ENCODE data around the gene TBC1D4.

The TBC1D4 gene

GRCh38 chr13:75482070-75482819 lies at the start of gene TBC1D4:
Gene TBC1D4 (minus strand): TSS chr13:75482169. CDS start chr13:75481767, 402 bp downstream.
- peak; percentile 65 for DNase-seq

GRCh38 chr13:75530549-75530961 lies 48.6 kb upstream of the TBC1D4 start:
- no peak for DNase-seq

- DNase-seq = no peak
These were observed 40.0 kb upstream of the TBC1D4 start for GRCh38 chr13:75521956-75522355.

- no peak for DNase-seq
These were observed 36.6 kb upstream of the TBC1D4 start for GRCh38 chr13:75518439-75519088.

GRCh38 chr13:75514080-75514995 lies 32.4 kb upstream of the TBC1D4 start:
- no peak for DNase-seq

GRCh38 chr13:75513271-75513670 lies 31.3 kb upstream of the TBC1D4 start:
- DNase-seq = no peak

- no peak for DNase-seq
These were observed 30.3 kb upstream of the TBC1D4 start for GRCh38 chr13:75512253-75512652.

- DNase-seq = no peak
These were observed 29.2 kb upstream of the TBC1D4 start for GRCh38 chr13:75511051-75511625.

GRCh38 chr13:75508002-75508548 lies 26.1 kb upstream of the TBC1D4 start:
- DNase-seq = no peak

- no peak for DNase-seq
These were observed 25.3 kb upstream of the TBC1D4 start for GRCh38 chr13:75507027-75508001.

- no peak for DNase-seq
These were observed 24.0 kb upstream of the TBC1D4 start for GRCh38 chr13:75506018-75506417.

- DNase-seq = peak; percentile 27
These were observed 23.4 kb upstream of the TBC1D4 start for GRCh38 chr13:75505327-75505726.

- DNase-seq = no peak
These were observed 14.0 kb upstream of the TBC1D4 start for GRCh38 chr13:75495938-75496337.

- DNase-seq = no peak
These were observed 12.5 kb upstream of the TBC1D4 start for GRCh38 chr13:75494491-75494890.

GRCh38 chr13:75493156-75493555 lies 11.2 kb upstream of the TBC1D4 start:
- DNase-seq = no peak

- DNase-seq = no peak
These were observed 10.4 kb upstream of the TBC1D4 start for GRCh38 chr13:75492389-75492788.

- no peak for DNase-seq
These were observed 9.4 kb upstream of the TBC1D4 start for GRCh38 chr13:75491376-75491775.

GRCh38 chr13:75489502-75490263 lies 7.7 kb upstream of the TBC1D4 start:
- no peak for DNase-seq

- DNase-seq = no peak
These were observed 4.4 kb upstream of the TBC1D4 start for GRCh38 chr13:75486146-75487062.
